PC-9 (cell line): Measurements from ENCODE around the gene ZNF331. TPM values are rescaled to one million over a fixed set of nuclear protein-coding genes. Genes with fewer than 3 reads are reported as not detected.
A peak's percentile ranks its signal among the peaks of the same experiment; 100 is the strongest.

Experiments
- BruUV-seq: library from RNA; stranded (reverse); fragments of 400-500 nt; replicated peaks from 2 replicates; lab custom pipeline; 2021; lab: Mats Ljungman, UMichigan
- CTCF ChIA-PET: fragments of 300-600 bp; sonication (Branson Sonifier 250); formaldehyde crosslinking; loops from one replicate; lab custom pipeline; 2022; ENCODE audit warnings: antibody characterized with exemption; lab: Charles Lee
- POLR2A ChIA-PET: fragments of 300-600 bp; sonication (Branson Sonifier 250); formaldehyde crosslinking; loops from one replicate; lab custom pipeline; 2022; ENCODE audit warnings: antibody characterized with exemption; ENCODE audit not compliant: unreplicated experiment; lab: Charles Lee
- DNase-seq, 2 experiments: peaks; one replicate each; pipeline versions ENCODE4 v3.0.0 to v3.0.0-alpha.2; 2015 to 2022; ENCODE audit warnings: mixed read lengths in 1 of 2
- H2AFZ ChIP-seq: fragments of 200-600 bp; sonication (generic); 2 replicates; pipeline ENCODE4 v1.8.1; 2017; ENCODE audit warnings: antibody characterized with exemption
- H3F3A ChIP-seq: fragments of 200-600 bp; sonication (generic); 2 replicates; pipeline ENCODE4 v1.8.1; 2017; ENCODE audit warnings: antibody characterized with exemption, mild to moderate bottlenecking, low read depth; ENCODE audit not compliant: insufficient read depth
- H3K27ac ChIP-seq: fragments of 200-600 bp; sonication (generic); 2 replicates; pipeline ENCODE4 v1.6.1; 2016; ENCODE audit warnings: mixed run types
- H3K27me3 ChIP-seq: fragments of 200-600 bp; sonication (generic); 2 replicates; pipeline ENCODE4 v1.6.1; 2016; ENCODE audit warnings: low read depth, mixed run types; ENCODE audit not compliant: insufficient read depth
- H3K36me3 ChIP-seq: fragments of 200-600 bp; sonication (generic); 2 replicates; pipeline ENCODE4 v1.6.1; 2016; ENCODE audit warnings: low read depth, mixed run types
- H3K4me1 ChIP-seq: fragments of 200-600 bp; sonication (generic); replicated peaks from 2 replicates; pipeline ENCODE4 v1.6.1; 2016; ENCODE audit warnings: mixed run types; ENCODE audit not compliant: insufficient read depth
- H3K4me2 ChIP-seq: fragments of 200-600 bp; sonication (generic); 2 replicates; pipeline ENCODE4 v1.6.1; 2017; ENCODE audit warnings: mixed run types
- H3K4me3 ChIP-seq: fragments of 200-600 bp; sonication (generic); 2 replicates; pipeline ENCODE4 v1.6.1; 2016; ENCODE audit warnings: mixed run types
- H3K79me2 ChIP-seq: fragments of 200-600 bp; sonication (generic); 2 replicates; pipeline ENCODE4 v1.6.1; 2017; ENCODE audit warnings: low read depth, mixed run types
- H3K9me2 ChIP-seq: fragments of 200-600 bp; sonication (generic); 2 replicates; pipeline ENCODE4 v1.8.1; 2017; ENCODE audit warnings: mild to moderate bottlenecking; ENCODE audit not compliant: insufficient read depth
- H3K9me3 ChIP-seq: fragments of 200-600 bp; sonication (generic); 2 replicates; pipeline ENCODE4 v1.8.1; 2016; ENCODE audit warnings: low read depth; ENCODE audit not compliant: insufficient read depth
- H4K20me1 ChIP-seq: fragments of 200-600 bp; sonication (generic); 2 replicates; pipeline ENCODE4 v1.8.1; 2017; ENCODE audit not compliant: insufficient read depth
- CTCF ChIP-seq: fragments of 200-600 bp; sonication (generic); conservative IDR thresholded peaks from 2 replicates; pipeline ENCODE4 v1.6.1; 2017; ENCODE audit warnings: mixed run types, antibody characterized with exemption, mild to moderate bottlenecking, moderate library complexity
- EZH2 ChIP-seq: fragments of 200-600 bp; sonication (generic); IDR thresholded peaks from 2 replicates; pipeline ENCODE4 v1.8.0; 2017; ENCODE audit warnings: antibody characterized with exemption, low read depth
- intact Hi-C: fragments of 100-400 bp; cut with micrococcal nuclease; formaldehyde crosslinking; loops from one replicate; pipeline ENCODE4 v1.10.0; 2022; ENCODE audit not compliant: unreplicated experiment
- total RNA-seq: library from RNA; stranded (reverse); gene quantifications from 2 replicates; pipeline ENCODE4 v1.2.3, GENCODE V29; 2021

ZNF331 gene
- total RNA-seq, 1 experiment from 2014 or later, result 39.2 TPM

GRCh38 chr19:53541971-53542370 is 4.0 kb downstream of the ZNF331 start:
- Histone ChIP-seq H3K27me3 (no peaks in the 10 kb centered on the region), H4K20me1 (no peaks in the 10 kb centered on the region), H2AFZ (no peak overlapping the region), H3K4me2 (peak overlapping the region; percentile 26; the same call in 1 of the 2 replicates), H3F3A (peaks cover 5% of the 10 kb centered on the region), H3K36me3 (no peaks in the 10 kb centered on the region), H3K9me3 (no peaks in the 10 kb centered on the region), H3K4me1 (peaks cover 31% of the 10 kb centered on the region), H3K4me3 (no peak overlapping the region), H3K9me2 (no peaks in the 10 kb centered on the region), H3K79me2 (no peaks in the 10 kb centered on the region), H3K27ac (peak overlapping the region; percentile 68)
- TF ChIP-seq CTCF, result no peak
- no peak for TF ChIP-seq EZH2
- ChIA-PET POLR2A (no interaction called here), CTCF (no interaction called here)
- BruUV-seq, result no TSS peak
- intact Hi-C loops, result no loop called here
- peak in 1 of 2 experiments; percentile 83 for DNase-seq

GRCh38 chr19:53545271-53546065 is 7.5 kb downstream of the ZNF331 start:
- H3K4me2 ChIP-seq, result peak overlapping the region; percentile 17
- ChIA-PET CTCF (no interaction called here), POLR2A (no interaction called here)
- no peaks in the 10 kb centered on the region for H3K27me3 ChIP-seq
- peaks cover 10% of the 10 kb centered on the region; the same call in 1 of the 2 replicates for H3K36me3 ChIP-seq
- intact Hi-C loops, result loop anchor here (1.0 kb wide), 2 partner anchors 25 to 67 kb away; no protein-coding TSS in a partner anchor
- H3K4me3 ChIP-seq, result no peak overlapping the region
- no peaks in the 10 kb centered on the region for H3K79me2 ChIP-seq
- H2AFZ ChIP-seq, result no peak overlapping the region
- DNase-seq, result peak; percentile 82 to 86
- H3K9me3 ChIP-seq, result no peaks in the 10 kb centered on the region
- no peak for TF ChIP-seq CTCF
- no peak for TF ChIP-seq EZH2
- TSS peak; percentile 72 for BruUV-seq
- peak overlapping the region; percentile 33 for H3K27ac ChIP-seq
- H3K4me1 ChIP-seq, result peaks cover 31% of the 10 kb centered on the region
- H4K20me1 ChIP-seq, result no peaks in the 10 kb centered on the region
- H3F3A ChIP-seq, result peaks cover 5% of the 10 kb centered on the region
- no peaks in the 10 kb centered on the region for H3K9me2 ChIP-seq

GRCh38 chr19:53546758-53547513 is 9.0 kb downstream of the ZNF331 start:
- Histone ChIP-seq H3K27me3 (no peaks in the 10 kb centered on the region), H4K20me1 (no peaks in the 10 kb centered on the region), H3K4me3 (no peak overlapping the region), H3K4me2 (no peak overlapping the region), H3K27ac (no peak overlapping the region), H3K9me3 (no peaks in the 10 kb centered on the region), H3K4me1 (peaks cover 23% of the 10 kb centered on the region), H2AFZ (no peak overlapping the region), H3F3A (no peaks in the 10 kb centered on the region; the same call in none of the 2 replicates), H3K79me2 (no peaks in the 10 kb centered on the region), H3K9me2 (no peaks in the 10 kb centered on the region), H3K36me3 (peaks cover 10% of the 10 kb centered on the region; the same call in 1 of the 2 replicates)
- no TSS peak for BruUV-seq
- POLR2A ChIA-PET, result no interaction called here
- DNase-seq, result no peak
- intact Hi-C loops, result no loop called here
- CTCF ChIA-PET, result interaction anchor here (0.6 kb wide), 1 partner anchor 112 kb away, joined by 3 read pairs; no protein-coding TSS in a partner anchor
- TF ChIP-seq EZH2 (no peak), CTCF (no peak)
